ENCODE data around the gene HAVCR2. TPM values are rescaled to one million over a fixed set of nuclear protein-coding genes. Genes with fewer than 3 reads are reported as not detected.
A peak's percentile ranks its signal among the peaks of the same experiment; 100 is the strongest.

HAVCR2 gene
- total and polyA plus RNA-seq, 9 of the 15 experiments (the other 6 are each of a cell fraction or from before 2014, with no cell fraction given), result 0.04 to 0.11 (median 0.06) TPM; not detected in 5

DNA sequence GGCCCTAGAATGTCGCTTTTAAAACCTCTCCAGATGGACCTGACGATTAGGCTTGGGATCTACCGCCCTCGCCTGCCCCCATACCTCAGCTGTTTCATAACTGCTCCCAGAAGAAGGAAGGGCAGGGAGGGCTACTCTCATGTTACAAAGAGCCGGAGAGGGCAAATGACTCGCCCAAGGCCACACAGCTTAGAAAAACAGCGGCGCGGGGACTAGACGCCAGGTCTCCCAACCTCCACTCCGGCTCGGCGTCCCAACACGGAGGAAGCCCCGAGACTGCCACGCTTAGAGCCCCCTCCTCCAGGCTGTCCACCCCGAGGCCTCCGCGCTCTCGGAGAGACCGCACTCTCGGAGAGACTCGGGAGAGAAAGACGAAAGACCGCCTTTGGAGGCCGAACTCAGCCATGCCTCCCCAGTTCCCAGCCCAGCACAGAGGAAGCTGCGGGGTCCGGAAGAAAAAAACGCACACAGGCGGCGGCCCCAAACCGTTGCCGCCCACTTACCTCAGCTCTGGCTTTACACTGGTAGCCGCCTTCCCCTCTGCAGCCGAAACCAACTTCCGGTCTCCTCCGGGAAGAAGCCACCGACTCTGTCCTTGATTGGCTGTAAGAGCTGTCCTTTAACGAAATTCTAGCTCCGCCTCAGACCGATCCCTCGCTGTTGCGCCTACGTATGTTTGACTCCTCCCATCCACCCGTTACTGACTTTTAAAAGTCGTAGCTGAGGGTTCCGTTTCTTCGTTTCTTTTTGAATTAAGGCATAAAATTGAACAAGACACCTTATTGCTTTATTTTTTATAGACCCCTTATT lies 33.7 kb upstream of the HAVCR2 start, which contains the start of gene MED7 (continued):
- TF ChIP-seq U2AF2 (optimal IDR thresholded peaks at IDR 0.05; ENCODE audit: low read depth, low read length), result no peak
- TF ChIP-seq KAT7 (CRISPR knock-in tag; IDR thresholded peaks at IDR 0.05; ENCODE audit: borderline replicate concordance), result no peak
- TF ChIP-seq ELF2 (CRISPR knock-in tag; IDR thresholded peaks at IDR 0.05), result no peak
- TF ChIP-seq NUFIP1 (IDR thresholded peaks at IDR 0.05; ENCODE audit: partially characterized antibody), result no peak
- TF ChIP-seq, protein P1, sequence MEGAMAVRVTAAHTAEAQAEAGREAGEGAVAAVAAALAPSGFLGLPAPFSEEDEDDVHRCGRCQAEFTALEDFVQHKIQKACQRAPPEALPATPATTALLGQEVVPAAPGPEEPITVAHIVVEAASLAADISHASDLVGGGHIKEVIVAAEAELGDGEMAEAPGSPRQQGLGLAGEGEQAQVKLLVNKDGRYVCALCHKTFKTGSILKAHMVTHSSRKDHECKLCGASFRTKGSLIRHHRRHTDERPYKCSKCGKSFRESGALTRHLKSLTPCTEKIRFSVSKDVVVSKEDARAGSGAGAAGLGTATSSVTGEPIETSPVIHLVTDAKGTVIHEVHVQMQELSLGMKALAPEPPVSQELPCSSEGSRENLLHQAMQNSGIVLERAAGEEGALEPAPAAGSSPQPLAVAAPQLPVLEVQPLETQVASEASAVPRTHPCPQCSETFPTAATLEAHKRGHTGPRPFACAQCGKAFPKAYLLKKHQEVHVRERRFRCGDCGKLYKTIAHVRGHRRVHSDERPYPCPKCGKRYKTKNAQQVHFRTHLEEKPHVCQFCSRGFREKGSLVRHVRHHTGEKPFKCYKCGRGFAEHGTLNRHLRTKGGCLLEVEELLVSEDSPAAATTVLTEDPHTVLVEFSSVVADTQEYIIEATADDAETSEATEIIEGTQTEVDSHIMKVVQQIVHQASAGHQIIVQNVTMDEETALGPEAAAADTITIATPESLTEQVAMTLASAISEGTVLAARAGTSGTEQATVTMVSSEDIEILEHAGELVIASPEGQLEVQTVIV (CRISPR knock-in tag; IDR thresholded peaks at IDR 0.05; ENCODE audit: borderline replicate concordance), result no peak
- peak; percentile 87 for TF ChIP-seq GTF2E2 (tag; IDR thresholded peaks at IDR 0.05)
- no peak for TF ChIP-seq ILK (tag; IDR thresholded peaks at IDR 0.05; ENCODE audit: borderline replicate concordance, low read depth)
- TF ChIP-seq IRF2 (CRISPR knock-in tag; IDR thresholded peaks at IDR 0.05), result no peak
- TF ChIP-seq, protein P2, sequence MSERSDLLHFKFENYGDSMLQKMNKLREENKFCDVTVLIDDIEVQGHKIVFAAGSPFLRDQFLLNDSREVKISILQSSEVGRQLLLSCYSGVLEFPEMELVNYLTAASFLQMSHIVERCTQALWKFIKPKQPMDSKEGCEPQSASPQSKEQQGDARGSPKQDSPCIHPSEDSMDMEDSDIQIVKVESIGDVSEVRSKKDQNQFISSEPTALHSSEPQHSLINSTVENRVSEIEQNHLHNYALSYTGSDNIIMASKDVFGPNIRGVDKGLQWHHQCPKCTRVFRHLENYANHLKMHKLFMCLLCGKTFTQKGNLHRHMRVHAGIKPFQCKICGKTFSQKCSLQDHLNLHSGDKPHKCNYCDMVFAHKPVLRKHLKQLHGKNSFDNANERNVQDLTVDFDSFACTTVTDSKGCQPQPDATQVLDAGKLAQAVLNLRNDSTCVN (CRISPR knock-in tag; IDR thresholded peaks at IDR 0.05), result no peak
- no peak for TF ChIP-seq SMARCC2 (IDR thresholded peaks at IDR 0.05; ENCODE audit: low read depth)
- TF ChIP-seq YBX1 (IDR thresholded peaks at IDR 0.05), result no peak
- TF ChIP-seq, protein P3, sequence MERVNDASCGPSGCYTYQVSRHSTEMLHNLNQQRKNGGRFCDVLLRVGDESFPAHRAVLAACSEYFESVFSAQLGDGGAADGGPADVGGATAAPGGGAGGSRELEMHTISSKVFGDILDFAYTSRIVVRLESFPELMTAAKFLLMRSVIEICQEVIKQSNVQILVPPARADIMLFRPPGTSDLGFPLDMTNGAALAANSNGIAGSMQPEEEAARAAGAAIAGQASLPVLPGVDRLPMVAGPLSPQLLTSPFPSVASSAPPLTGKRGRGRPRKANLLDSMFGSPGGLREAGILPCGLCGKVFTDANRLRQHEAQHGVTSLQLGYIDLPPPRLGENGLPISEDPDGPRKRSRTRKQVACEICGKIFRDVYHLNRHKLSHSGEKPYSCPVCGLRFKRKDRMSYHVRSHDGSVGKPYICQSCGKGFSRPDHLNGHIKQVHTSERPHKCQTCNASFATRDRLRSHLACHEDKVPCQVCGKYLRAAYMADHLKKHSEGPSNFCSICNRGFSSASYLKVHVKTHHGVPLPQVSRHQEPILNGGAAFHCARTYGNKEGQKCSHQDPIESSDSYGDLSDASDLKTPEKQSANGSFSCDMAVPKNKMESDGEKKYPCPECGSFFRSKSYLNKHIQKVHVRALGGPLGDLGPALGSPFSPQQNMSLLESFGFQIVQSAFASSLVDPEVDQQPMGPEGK (CRISPR knock-in tag; IDR thresholded peaks at IDR 0.05; ENCODE audit: borderline replicate concordance), result no peak
- TF ChIP-seq, protein P4, sequence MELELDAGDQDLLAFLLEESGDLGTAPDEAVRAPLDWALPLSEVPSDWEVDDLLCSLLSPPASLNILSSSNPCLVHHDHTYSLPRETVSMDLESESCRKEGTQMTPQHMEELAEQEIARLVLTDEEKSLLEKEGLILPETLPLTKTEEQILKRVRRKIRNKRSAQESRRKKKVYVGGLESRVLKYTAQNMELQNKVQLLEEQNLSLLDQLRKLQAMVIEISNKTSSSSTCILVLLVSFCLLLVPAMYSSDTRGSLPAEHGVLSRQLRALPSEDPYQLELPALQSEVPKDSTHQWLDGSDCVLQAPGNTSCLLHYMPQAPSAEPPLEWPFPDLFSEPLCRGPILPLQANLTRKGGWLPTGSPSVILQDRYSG (tag; conservative IDR thresholded peaks at IDR 0.05; ENCODE audit: low read depth), result no peak
- TF ChIP-seq TAF1 (IDR thresholded peaks at IDR 0.05; ENCODE audit: control insufficient read depth, extremely low read depth, insufficient read depth, low read length, severe bottlenecking), result peak; percentile 76
- TF ChIP-seq CBFA2T2 (conservative IDR thresholded peaks at IDR 0.05), result 0 out of 2 replicates have a peak, but pooled peaks have one; percentile 8
- TF ChIP-seq SMAD3 (CRISPR knock-in tag; conservative IDR thresholded peaks at IDR 0.05), result no peak
- TF ChIP-seq MYC (IDR thresholded peaks at IDR 0.05; ENCODE audit: low read depth, low read length), result no peak
- no peak for TF ChIP-seq MYC (CRISPR knock-in tag; IDR thresholded peaks at IDR 0.05; ENCODE audit: borderline replicate concordance, low read depth)
- TF ChIP-seq, protein P5, sequence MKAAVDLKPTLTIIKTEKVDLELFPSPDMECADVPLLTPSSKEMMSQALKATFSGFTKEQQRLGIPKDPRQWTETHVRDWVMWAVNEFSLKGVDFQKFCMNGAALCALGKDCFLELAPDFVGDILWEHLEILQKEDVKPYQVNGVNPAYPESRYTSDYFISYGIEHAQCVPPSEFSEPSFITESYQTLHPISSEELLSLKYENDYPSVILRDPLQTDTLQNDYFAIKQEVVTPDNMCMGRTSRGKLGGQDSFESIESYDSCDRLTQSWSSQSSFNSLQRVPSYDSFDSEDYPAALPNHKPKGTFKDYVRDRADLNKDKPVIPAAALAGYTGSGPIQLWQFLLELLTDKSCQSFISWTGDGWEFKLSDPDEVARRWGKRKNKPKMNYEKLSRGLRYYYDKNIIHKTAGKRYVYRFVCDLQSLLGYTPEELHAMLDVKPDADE (conservative IDR thresholded peaks at IDR 0.05; ENCODE audit: control insufficient read depth, low read depth, low read length), result no peak
- no peak for TF ChIP-seq XRCC3 (IDR thresholded peaks at IDR 0.05)

Data from K562 (cell line).